PC-9 (cell line): Measurements from ENCODE around the gene PRPF8. TPM values are rescaled to one million over a fixed set of nuclear protein-coding genes. Genes with fewer than 3 reads are reported as not detected.
"Not testable (repeated sequence)": the region's sequence is repeated elsewhere in the genome, so short reads cannot be mapped to it uniquely, and the experiment has no call there.

Experiments used
- BruUV-seq: library from RNA; stranded (reverse); fragments of 400-500 nt; replicated peaks from 2 replicates; lab custom pipeline; 2021; lab: Mats Ljungman, UMichigan
- CTCF ChIA-PET: fragments of 300-600 bp; sonication (Branson Sonifier 250); formaldehyde crosslinking; loops from one replicate; lab custom pipeline; 2022; ENCODE audit warnings: antibody characterized with exemption; lab: Charles Lee
- POLR2A ChIA-PET: fragments of 300-600 bp; sonication (Branson Sonifier 250); formaldehyde crosslinking; loops from one replicate; lab custom pipeline; 2022; ENCODE audit warnings: antibody characterized with exemption; ENCODE audit not compliant: unreplicated experiment; lab: Charles Lee
- DNase-seq, 2 experiments: peaks; one replicate each; pipeline versions ENCODE4 v3.0.0 to v3.0.0-alpha.2; 2015 to 2022; ENCODE audit warnings: mixed read lengths in 1 of 2
- H2AFZ ChIP-seq: fragments of 200-600 bp; sonication (generic); 2 replicates; pipeline ENCODE4 v1.8.1; 2017; ENCODE audit warnings: antibody characterized with exemption
- H3F3A ChIP-seq: fragments of 200-600 bp; sonication (generic); 2 replicates; pipeline ENCODE4 v1.8.1; 2017; ENCODE audit warnings: antibody characterized with exemption, mild to moderate bottlenecking, low read depth; ENCODE audit not compliant: insufficient read depth
- H3K27ac ChIP-seq: fragments of 200-600 bp; sonication (generic); 2 replicates; pipeline ENCODE4 v1.6.1; 2016; ENCODE audit warnings: mixed run types
- H3K27me3 ChIP-seq: fragments of 200-600 bp; sonication (generic); 2 replicates; pipeline ENCODE4 v1.6.1; 2016; ENCODE audit warnings: low read depth, mixed run types; ENCODE audit not compliant: insufficient read depth
- H3K36me3 ChIP-seq: fragments of 200-600 bp; sonication (generic); 2 replicates; pipeline ENCODE4 v1.6.1; 2016; ENCODE audit warnings: low read depth, mixed run types
- H3K4me1 ChIP-seq: fragments of 200-600 bp; sonication (generic); replicated peaks from 2 replicates; pipeline ENCODE4 v1.6.1; 2016; ENCODE audit warnings: mixed run types; ENCODE audit not compliant: insufficient read depth
- H3K4me2 ChIP-seq: fragments of 200-600 bp; sonication (generic); 2 replicates; pipeline ENCODE4 v1.6.1; 2017; ENCODE audit warnings: mixed run types
- H3K4me3 ChIP-seq: fragments of 200-600 bp; sonication (generic); 2 replicates; pipeline ENCODE4 v1.6.1; 2016; ENCODE audit warnings: mixed run types
- H3K79me2 ChIP-seq: fragments of 200-600 bp; sonication (generic); 2 replicates; pipeline ENCODE4 v1.6.1; 2017; ENCODE audit warnings: low read depth, mixed run types
- H3K9me2 ChIP-seq: fragments of 200-600 bp; sonication (generic); 2 replicates; pipeline ENCODE4 v1.8.1; 2017; ENCODE audit warnings: mild to moderate bottlenecking; ENCODE audit not compliant: insufficient read depth
- H3K9me3 ChIP-seq: fragments of 200-600 bp; sonication (generic); 2 replicates; pipeline ENCODE4 v1.8.1; 2016; ENCODE audit warnings: low read depth; ENCODE audit not compliant: insufficient read depth
- H4K20me1 ChIP-seq: fragments of 200-600 bp; sonication (generic); 2 replicates; pipeline ENCODE4 v1.8.1; 2017; ENCODE audit not compliant: insufficient read depth
- CTCF ChIP-seq: fragments of 200-600 bp; sonication (generic); conservative IDR thresholded peaks from 2 replicates; pipeline ENCODE4 v1.6.1; 2017; ENCODE audit warnings: mixed run types, antibody characterized with exemption, mild to moderate bottlenecking, moderate library complexity
- EZH2 ChIP-seq: fragments of 200-600 bp; sonication (generic); IDR thresholded peaks from 2 replicates; pipeline ENCODE4 v1.8.0; 2017; ENCODE audit warnings: antibody characterized with exemption, low read depth
- intact Hi-C: fragments of 100-400 bp; cut with micrococcal nuclease; formaldehyde crosslinking; loops from one replicate; pipeline ENCODE4 v1.10.0; 2022; ENCODE audit not compliant: unreplicated experiment
- total RNA-seq: library from RNA; stranded (reverse); gene quantifications from 2 replicates; pipeline ENCODE4 v1.2.3, GENCODE V29; 2021

PRPF8 gene
- total RNA-seq, 1 experiment from 2014 or later = 496 TPM

- TF ChIP-seq CTCF (no peak), EZH2 (no peak)
- peak within 1 kb of the TSS; percentile 70 for H3K4me3 ChIP-seq
- peak within 1 kb of the TSS; percentile 17; the same call in 1 of the 2 replicates for H3K27ac ChIP-seq
- no peaks in the 10 kb centered on the region for H3K9me3 ChIP-seq
- peak within 1 kb of the TSS; percentile 83 for H3K4me2 ChIP-seq
- ChIA-PET CTCF (interaction anchor here (1.0 kb wide), 1 partner anchor 26 kb away, joined by 3 read pairs; no protein-coding TSS in a partner anchor), POLR2A (interaction anchor here (0.6 to 0.7 kb wide), 2 partner anchors 41 to 61 kb away, joined by 3 to 4 read pairs; no protein-coding TSS in a partner anchor)
- H3K27me3 ChIP-seq = no peaks in the 10 kb centered on the region
- no TSS peak for BruUV-seq
- H3K79me2 ChIP-seq = peaks cover 20% of the 10 kb centered on the region
- H3K36me3 ChIP-seq = 0 out of 2 replicates have a peak, but pooled peaks cover 14% of the 10 kb centered on the region
- peak; percentile 47 to 80 for DNase-seq
- peaks cover 22% of the 10 kb centered on the region for H3K4me1 ChIP-seq
- H4K20me1 ChIP-seq = peaks cover 4% of the 10 kb centered on the region; the same call in 1 of the 2 replicates
- H3K9me2 ChIP-seq = no peaks in the 10 kb centered on the region
- peaks cover 30% of the 10 kb centered on the region for H3F3A ChIP-seq
- intact Hi-C loops = loop anchor here (10.0 kb wide), 1 partner anchor 305 kb away; no protein-coding TSS in a partner anchor
- peak within 1 kb of the TSS; percentile 81 for H2AFZ ChIP-seq
Measured at GRCh38 chr17:1709971-1710806, 25.5 kb upstream of the PRPF8 start, which contains the start of gene TLCD2. Gene TLCD2 (minus strand): TSS chr17:1710377. CDS start chr17:1710242, 135 bp downstream.

GRCh38 chr17:1709403-1709951 lies 24.8 kb upstream of the PRPF8 start:
- H3K27ac ChIP-seq = no peak overlapping the region
- H3K4me2 ChIP-seq = peak overlapping the region; percentile 83
- CTCF ChIA-PET = interaction anchor here (1.0 kb wide), 1 partner anchor 25 kb away, joined by 3 read pairs; no protein-coding TSS in a partner anchor
- intact Hi-C loops = no loop called here
- no TSS peak for BruUV-seq
- H3F3A ChIP-seq = peaks cover 26% of the 10 kb centered on the region
- TF ChIP-seq CTCF = no peak
- TF ChIP-seq EZH2 = no peak
- 0 out of 2 replicates have a peak, but pooled peaks cover 14% of the 10 kb centered on the region for H3K36me3 ChIP-seq
- peaks cover 4% of the 10 kb centered on the region; the same call in 1 of the 2 replicates for H4K20me1 ChIP-seq
- no peak for DNase-seq
- peaks cover 18% of the 10 kb centered on the region for H3K4me1 ChIP-seq
- H3K9me2 ChIP-seq = no peaks in the 10 kb centered on the region
- H3K27me3 ChIP-seq = no peaks in the 10 kb centered on the region
- peak overlapping the region; percentile 70 for H3K4me3 ChIP-seq
- POLR2A ChIA-PET = interaction anchor here (0.5 to 0.6 kb wide), 2 partner anchors 23 to 41 kb away, joined by 3 read pairs; no protein-coding TSS in a partner anchor
- peaks cover 20% of the 10 kb centered on the region for H3K79me2 ChIP-seq
- no peaks in the 10 kb centered on the region for H3K9me3 ChIP-seq
- H2AFZ ChIP-seq = no peak overlapping the region

GRCh38 chr17:1708791-1709346 lies 24.2 kb upstream of the PRPF8 start:
- BruUV-seq, H4K20me1 ChIP-seq, H3K9me3 ChIP-seq, DNase-seq, H3K4me3 ChIP-seq, H3K27me3 ChIP-seq, H3K27ac ChIP-seq, intact Hi-C loops, H3K9me2 ChIP-seq, H3K4me2 ChIP-seq, H2AFZ ChIP-seq: not testable (repeated sequence)
- ChIA-PET CTCF (interaction anchor here (1.0 kb wide), 1 partner anchor 25 kb away, joined by 3 read pairs; no protein-coding TSS in a partner anchor), POLR2A (interaction anchor here (0.5 kb wide), 1 partner anchor 22 kb away, joined by 3 read pairs; no protein-coding TSS in a partner anchor)
- Histone ChIP-seq H3K36me3 (0 out of 2 replicates have a peak, but pooled peaks cover 14% of the 10 kb centered on the region), H3K4me1 (peaks cover 12% of the 10 kb centered on the region), H3F3A (peaks cover 21% of the 10 kb centered on the region), H3K79me2 (peaks cover 16% of the 10 kb centered on the region)
